Heart left ventricle (tissue), 16 donors: ENCODE data around the gene CDH20. TPM values are rescaled to one million over a fixed set of nuclear protein-coding genes. Genes with fewer than 3 reads are reported as not detected.

Experiments
- ATAC-seq, 4 donors: fragments of 200-7000 bp; cut with Tn5 transposase; one replicate each; pipeline ENCODE4 v1.9.1; 2020 to 2022; ENCODE audit warnings: moderate library complexity in 4 of 4, mild to moderate bottlenecking in 3 of 4, moderate number of reproducible peaks in 1 of 4
- DNase-seq, 5 donors: peaks; one replicate each; pipeline ENCODE4 v3.0.0-alpha.2; 2020
- H3K27ac ChIP-seq, 12 donors: fragments of 200-600 bp; sonication (generic) in 4 of 12; one replicate each; pipeline versions ENCODE4 v1.5.0 to v1.8.0; 2016 to 2022; ENCODE audit warnings: mild to moderate bottlenecking in 2 of 12
- H3K27me3 ChIP-seq, 9 donors: fragments of 200-600 bp; sonication (generic) in 2 of 9; one replicate each; pipeline versions ENCODE4 v1.5.1 to v1.8.0; 2016 to 2022; ENCODE audit warnings: mild to moderate bottlenecking in 3 of 9
- H3K36me3 ChIP-seq, 9 donors: fragments of 200-600 bp; sonication (generic) in 2 of 9; one replicate each; pipeline versions ENCODE4 v1.5.0 to v1.8.0; 2018 to 2022; ENCODE audit warnings: mild to moderate bottlenecking in 2 of 9
- H3K4me1 ChIP-seq, 12 donors: fragments of 200-600 bp; sonication (generic) in 4 of 12; one replicate each; pipeline versions ENCODE4 v1.5.0 to v1.8.0; 2016 to 2022; ENCODE audit warnings: mild to moderate bottlenecking in 3 of 12
- H3K4me3 ChIP-seq, 12 donors: fragments of 200-600 bp; sonication (generic) in 4 of 12; one replicate each; pipeline versions ENCODE4 v1.5.0 to v1.8.0; 2017 to 2022; ENCODE audit warnings: mild to moderate bottlenecking in 9 of 12, moderate library complexity in 4 of 12
- H3K9me3 ChIP-seq, 12 donors: fragments of 200-600 bp; sonication (generic) in 4 of 12; one replicate each; pipeline versions ENCODE4 v1.5.0 to v1.8.0; 2016 to 2022; ENCODE audit warnings: mild to moderate bottlenecking in 1 of 12
- POLR2A ChIP-seq, 2 donors: fragments of 450-650 bp; IDR thresholded peaks; one replicate each; pipeline ENCODE4 v1.6.1; 2017; ENCODE audit warnings: antibody characterized with exemption in 2 of 2, mild to moderate bottlenecking in 2 of 2, moderate library complexity in 2 of 2
- WGBS, 4 donors: extraction: QIAGEN DNeasy Blood & Tissue Kit in 2 of 4; methylation state at CpG; one replicate each; pipeline versions ENCODE4 v1.1.5 to v1.1.7; 2013 to 2018; 5-methylcytosine and 5-hydroxymethylcytosine counted together
- intact Hi-C, 10 donors: fragments of 100-400 bp; cut with DNase I; formaldehyde crosslinking; loops; one replicate each; pipeline versions ENCODE4 v1.11.1 to v1.14.2; 2022
- polyA plus RNA-seq, 2 donors: library from polyadenylated mRNA; stranded (reverse); fragments of 200-250 nt; gene quantifications; one replicate each; pipeline ENCODE4 v1.2.3, GENCODE V29; 2013
- total RNA-seq, 9 donors: library from RNA; depleted of rRNA in 2 of 9; stranded (reverse); fragments of >200 nt in 2 of 9; fragmentation: NEBNext Ultra II Directional in 3 of 9; extraction: Animal tissue kit (Norgen Biotek cat#: 25700) in 3 of 9; gene quantifications; one replicate each; pipeline versions ENCODE4 v1.1.0 to v1.2.4, GENCODE V29; 2016 to 2023
- TF ChIP-seq, protein P1 (sequence below), 12 donors: fragments of 200-600 bp; sonication (generic) in 4 of 12; IDR thresholded peaks; one replicate each; pipeline versions ENCODE4 v1.5.0 to v1.8.0; 2018 to 2022; ENCODE audit warnings: antibody characterized with exemption in 12 of 12, mild to moderate bottlenecking in 5 of 12
- donor health status: ischemic (EF 13 %, LVEDD 7.1; RV severe dilation, severe dysfunction).
- donor health status: healthy with polysubstance abuse.
- donor health status: DM: no; HTN: yes; CAD: no.
- donor health status: DM: no; HTN: no; CAD: no.
- donor health status: ischemic (EF 25% LVEDD 6.9; RV normal size, moderate dysfunction).
- donor health status: ischemic (EF 25% LVEDD 5.7; RV mildly dilated, moderate dysfunction).
- donor health status: healthy.
- donor health status: DM: yes; HTN: yes; CAD: no.
- donor health status: ischemic (EF 35%, LVEDD 5.7; RV mildly dilated, moderate dysfunction).
- donor health status: nonischemic (EF 11% LVEDD 7.7; RV severe dilation, severe dysfunction).
- donor health status: DM: yes; HTN: yes; CAD: no.
- donor health status: PGD.
- donor health status: ischemic (EF 29% LVEDD 5.4; RV normal size, mild dysfunction).
- donor health status: nonischemic (EF 23%, LVEDD 6.1; RV moderate dilation, normal function).

CDH20 gene
- total and polyA plus RNA-seq, 11 donors: 0.03 to 0.20 (median 0.15) TPM; not detected in 8

DNA sequence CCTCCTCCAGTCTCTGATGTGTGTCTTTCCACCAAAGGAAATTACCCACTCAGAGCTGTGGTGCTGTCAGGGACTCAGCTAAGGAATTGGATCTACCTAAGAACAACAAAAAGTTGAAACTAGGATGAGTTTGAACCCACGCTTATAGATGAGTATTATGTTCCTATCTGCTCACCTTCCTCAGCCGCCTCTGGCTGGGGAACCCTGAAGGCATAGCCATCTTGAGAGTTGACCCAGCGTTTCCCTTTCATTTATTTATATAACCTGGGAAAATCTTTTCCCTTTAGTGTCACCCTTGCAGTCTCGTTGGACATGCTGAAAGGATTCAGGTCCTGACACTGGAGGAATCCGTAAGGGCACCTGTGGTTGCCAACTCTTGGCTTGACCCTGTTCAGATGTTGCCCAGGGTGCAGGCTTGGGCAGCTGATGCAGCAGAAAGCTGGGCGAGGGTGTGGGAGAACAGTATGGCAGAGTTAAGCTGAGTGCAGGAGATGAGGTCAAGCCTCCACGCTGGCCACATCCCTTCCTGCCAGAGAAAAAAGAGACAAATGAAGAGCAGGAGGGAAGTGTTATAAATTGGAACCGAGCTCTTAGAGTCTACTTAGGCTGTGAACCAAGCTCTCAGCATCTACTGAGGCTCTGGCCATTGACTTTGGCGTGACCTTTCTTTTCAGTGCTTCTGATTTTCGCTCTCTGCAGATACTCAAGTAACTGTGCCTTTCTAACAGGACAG, 1.9 kb downstream of the CDH20 start:
- TF ChIP-seq POLR2A (IDR thresholded peaks at IDR 0.05): no peak
- TF ChIP-seq, protein P1, sequence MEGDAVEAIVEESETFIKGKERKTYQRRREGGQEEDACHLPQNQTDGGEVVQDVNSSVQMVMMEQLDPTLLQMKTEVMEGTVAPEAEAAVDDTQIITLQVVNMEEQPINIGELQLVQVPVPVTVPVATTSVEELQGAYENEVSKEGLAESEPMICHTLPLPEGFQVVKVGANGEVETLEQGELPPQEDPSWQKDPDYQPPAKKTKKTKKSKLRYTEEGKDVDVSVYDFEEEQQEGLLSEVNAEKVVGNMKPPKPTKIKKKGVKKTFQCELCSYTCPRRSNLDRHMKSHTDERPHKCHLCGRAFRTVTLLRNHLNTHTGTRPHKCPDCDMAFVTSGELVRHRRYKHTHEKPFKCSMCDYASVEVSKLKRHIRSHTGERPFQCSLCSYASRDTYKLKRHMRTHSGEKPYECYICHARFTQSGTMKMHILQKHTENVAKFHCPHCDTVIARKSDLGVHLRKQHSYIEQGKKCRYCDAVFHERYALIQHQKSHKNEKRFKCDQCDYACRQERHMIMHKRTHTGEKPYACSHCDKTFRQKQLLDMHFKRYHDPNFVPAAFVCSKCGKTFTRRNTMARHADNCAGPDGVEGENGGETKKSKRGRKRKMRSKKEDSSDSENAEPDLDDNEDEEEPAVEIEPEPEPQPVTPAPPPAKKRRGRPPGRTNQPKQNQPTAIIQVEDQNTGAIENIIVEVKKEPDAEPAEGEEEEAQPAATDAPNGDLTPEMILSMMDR (IDR thresholded peaks at IDR 0.05): no peak
- intact Hi-C loops: no loop called here
- no peak for DNase-seq
- no peak overlapping the region for H3K27ac ChIP-seq
- peaks cover 6 to 29% (median 23%) of the 10 kb centered on the region in 9 donors for H3K27me3 ChIP-seq
- H3K4me3 ChIP-seq: peak overlapping the region in 1 of 12 donors; percentile 9
- no peaks in the 10 kb centered on the region for H3K36me3 ChIP-seq
- H3K4me1 ChIP-seq: peaks cover 0 to 20% (median 0%) of the 10 kb centered on the region in 12 donors
- WGBS, 4 donors: 54 to 62% (median 56%) methylated on average over 10 of the region's 10 CpGs
- no peaks in the 10 kb centered on the region for H3K9me3 ChIP-seq
- no peak for ATAC-seq

DNA sequence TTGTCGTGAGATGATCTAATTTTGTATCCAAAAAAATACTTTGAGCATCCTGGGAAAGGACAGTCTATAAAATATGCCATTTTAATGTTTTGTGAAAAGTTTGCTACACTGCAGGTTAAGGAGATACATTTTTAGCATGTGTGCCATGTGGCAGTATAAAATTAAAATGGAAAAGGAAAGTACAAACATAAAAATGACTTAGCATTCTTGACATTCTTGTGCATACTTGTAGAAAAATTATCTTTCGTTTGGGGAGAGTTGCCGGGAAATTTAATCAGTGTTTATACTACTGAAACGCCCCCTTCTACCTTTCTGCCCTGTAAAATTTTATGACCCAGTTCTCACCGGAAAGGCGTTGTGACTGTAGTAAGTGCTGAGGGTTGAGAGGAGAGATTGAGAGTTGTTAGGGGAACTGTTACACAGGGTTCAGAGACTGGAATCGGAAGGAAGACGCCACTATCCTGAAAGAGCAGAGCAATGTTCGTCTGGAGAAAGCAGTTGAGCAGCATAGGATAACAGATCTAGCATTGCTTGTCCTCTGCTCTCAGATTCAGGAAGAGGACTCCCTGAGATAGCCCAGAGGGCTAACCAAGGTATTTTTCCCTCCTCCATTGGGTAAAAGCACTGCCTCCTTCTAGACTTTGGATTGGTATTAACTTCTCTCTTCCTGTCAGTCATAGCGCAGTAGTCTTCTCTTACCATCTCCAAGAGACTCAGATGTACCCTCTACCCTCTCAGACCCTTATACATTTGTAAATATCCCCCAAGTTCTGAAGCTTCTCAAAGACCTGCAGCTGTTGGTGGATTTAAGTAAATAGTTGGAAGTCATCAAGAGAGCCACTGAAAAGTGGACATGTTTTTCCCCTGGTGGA, 2.7 kb downstream of the CDH20 start:
- H3K4me3 ChIP-seq: peak overlapping the region in 1 of 12 donors; percentile 9
- intact Hi-C loops: no loop called here
- ATAC-seq: no peak
- no peak overlapping the region for H3K27ac ChIP-seq
- peaks cover 6 to 29% (median 23%) of the 10 kb centered on the region in 9 donors for H3K27me3 ChIP-seq
- 43 to 61% (median 49%) methylated on average over 10 of the region's 10 CpGs for WGBS, 4 donors
- no peaks in the 10 kb centered on the region for H3K9me3 ChIP-seq
- DNase-seq: no peak
- TF ChIP-seq, protein P1 (IDR thresholded peaks at IDR 0.05): no peak
- no peak for TF ChIP-seq POLR2A (IDR thresholded peaks at IDR 0.05)
- H3K36me3 ChIP-seq: no peaks in the 10 kb centered on the region
- H3K4me1 ChIP-seq: peaks cover 0 to 20% (median 0%) of the 10 kb centered on the region in 12 donors

DNA sequence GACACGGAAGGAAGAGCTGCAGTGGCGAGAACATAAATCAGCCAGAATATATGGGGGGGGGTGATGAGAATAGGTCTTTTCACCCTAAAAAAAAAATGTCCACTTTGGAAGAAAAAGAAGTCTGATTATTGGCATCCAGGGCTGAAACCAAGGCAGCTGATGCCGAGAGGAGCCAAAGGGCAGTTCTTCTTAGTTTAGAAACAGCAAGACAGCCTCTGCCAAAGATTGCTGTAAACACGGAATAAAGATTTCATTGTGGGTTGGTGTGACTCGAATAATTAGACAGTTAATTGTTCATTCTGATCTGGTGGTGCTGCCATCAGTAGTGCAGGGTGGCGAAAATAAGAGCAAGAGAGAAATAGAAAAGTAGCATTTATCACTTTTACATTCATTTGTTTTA, 3.5 kb downstream of the CDH20 start:
- Histone ChIP-seq H3K9me3 (no peaks in the 10 kb centered on the region), H3K27ac (no peak overlapping the region), H3K4me3 (no peak overlapping the region), H3K36me3 (no peaks in the 10 kb centered on the region), H3K4me1 (peaks cover 0 to 20% (median 0%) of the 10 kb centered on the region in 12 donors), H3K27me3 (peaks cover 6 to 29% (median 23%) of the 10 kb centered on the region in 9 donors)
- ATAC-seq: no peak
- 81 to 86% (median 82%) methylated on average over 6 of the region's 6 CpGs for WGBS, 4 donors
- no peak for DNase-seq
- no peak for TF ChIP-seq POLR2A (IDR thresholded peaks at IDR 0.05)
- TF ChIP-seq, protein P1 (IDR thresholded peaks at IDR 0.05): no peak
- intact Hi-C loops: no loop called here

DNA sequence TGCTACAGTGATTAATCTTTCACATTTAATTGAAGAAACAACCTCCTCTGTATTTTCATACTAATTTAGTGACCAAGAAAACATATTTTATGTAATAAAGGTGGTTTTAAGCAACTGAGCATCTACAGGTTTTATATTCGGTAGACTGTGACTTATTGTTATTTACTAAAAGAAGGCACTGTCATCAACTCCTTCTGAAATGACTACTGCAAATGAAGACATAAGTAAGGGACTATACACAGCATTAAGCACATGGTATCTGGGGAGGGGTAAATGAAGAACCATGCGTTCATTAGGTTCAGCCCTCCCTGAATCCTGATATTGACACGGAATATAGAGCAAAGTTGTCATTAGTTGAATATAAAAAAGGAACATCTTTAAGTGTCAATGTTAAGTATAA, 4.3 kb downstream of the CDH20 start:
- no peaks in the 10 kb centered on the region for H3K9me3 ChIP-seq
- intact Hi-C loops: no loop called here
- no peak for TF ChIP-seq POLR2A (IDR thresholded peaks at IDR 0.05)
- TF ChIP-seq, protein P1 (IDR thresholded peaks at IDR 0.05): no peak
- H3K4me3 ChIP-seq: no peak overlapping the region
- no peak overlapping the region for H3K27ac ChIP-seq
- peaks cover 6 to 29% (median 23%) of the 10 kb centered on the region in 9 donors for H3K27me3 ChIP-seq
- DNase-seq (no peak), ATAC-seq (no peak)
- no peaks in the 10 kb centered on the region for H3K36me3 ChIP-seq
- H3K4me1 ChIP-seq: peaks cover 0 to 20% (median 0%) of the 10 kb centered on the region in 12 donors
- 83 to 94% (median 86%) methylated on average over 3 of the region's 3 CpGs for whole genome bisulfite sequencing, 4 donors
